ENCODE data around the gene IFNL1.

Gene IFNL1

DNA sequence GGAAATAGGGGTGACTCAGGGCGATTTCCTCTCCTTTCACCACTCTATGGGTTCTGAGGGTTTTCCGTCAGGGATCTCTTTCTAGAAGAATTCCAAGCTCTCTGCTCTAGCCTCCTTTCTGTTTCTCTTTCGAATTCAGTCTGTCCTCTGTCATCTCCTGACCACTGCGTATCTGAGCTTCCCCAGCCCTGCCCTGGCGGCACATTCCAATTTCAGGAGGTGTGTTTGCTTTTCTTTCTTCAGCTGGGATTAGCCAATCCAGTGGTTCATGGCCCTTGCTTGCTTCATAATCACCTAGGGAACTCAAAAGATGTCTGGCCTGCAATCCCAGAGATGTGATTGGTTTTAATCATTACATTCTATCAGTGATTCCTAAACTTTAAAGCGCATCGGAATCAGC, 18.6 kb upstream of the IFNL1 start:
- no peak overlapping the region for H3K27ac ChIP-seq
- TF ChIP-seq ZFX (IDR thresholded peaks at IDR 0.05; ENCODE audit: borderline replicate concordance), result no peak
- TF ChIP-seq, protein P1, sequence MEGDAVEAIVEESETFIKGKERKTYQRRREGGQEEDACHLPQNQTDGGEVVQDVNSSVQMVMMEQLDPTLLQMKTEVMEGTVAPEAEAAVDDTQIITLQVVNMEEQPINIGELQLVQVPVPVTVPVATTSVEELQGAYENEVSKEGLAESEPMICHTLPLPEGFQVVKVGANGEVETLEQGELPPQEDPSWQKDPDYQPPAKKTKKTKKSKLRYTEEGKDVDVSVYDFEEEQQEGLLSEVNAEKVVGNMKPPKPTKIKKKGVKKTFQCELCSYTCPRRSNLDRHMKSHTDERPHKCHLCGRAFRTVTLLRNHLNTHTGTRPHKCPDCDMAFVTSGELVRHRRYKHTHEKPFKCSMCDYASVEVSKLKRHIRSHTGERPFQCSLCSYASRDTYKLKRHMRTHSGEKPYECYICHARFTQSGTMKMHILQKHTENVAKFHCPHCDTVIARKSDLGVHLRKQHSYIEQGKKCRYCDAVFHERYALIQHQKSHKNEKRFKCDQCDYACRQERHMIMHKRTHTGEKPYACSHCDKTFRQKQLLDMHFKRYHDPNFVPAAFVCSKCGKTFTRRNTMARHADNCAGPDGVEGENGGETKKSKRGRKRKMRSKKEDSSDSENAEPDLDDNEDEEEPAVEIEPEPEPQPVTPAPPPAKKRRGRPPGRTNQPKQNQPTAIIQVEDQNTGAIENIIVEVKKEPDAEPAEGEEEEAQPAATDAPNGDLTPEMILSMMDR (IDR thresholded peaks at IDR 0.05), result no peak

DNA sequence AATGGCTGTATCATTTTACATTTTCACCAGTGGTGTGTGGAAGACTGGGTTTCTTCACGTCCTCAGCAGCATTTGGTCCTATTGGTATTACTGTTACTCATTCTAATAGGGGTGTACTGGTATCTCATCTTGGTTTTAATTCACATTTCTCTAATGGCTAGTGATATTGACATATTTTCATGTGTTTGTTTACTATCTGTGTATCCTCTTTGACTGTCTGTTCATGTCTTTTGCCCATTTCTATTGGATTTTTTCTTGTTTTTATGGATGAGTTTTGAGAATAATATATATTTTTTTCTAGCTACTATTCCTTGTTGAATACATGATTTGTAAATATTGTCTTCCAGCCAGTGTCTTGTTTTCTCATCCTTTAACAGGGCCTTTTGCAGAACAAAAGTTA, 14.2 kb upstream of the IFNL1 start:
- TF ChIP-seq, protein P1 (IDR thresholded peaks at IDR 0.05), result no peak
- no peak for TF ChIP-seq ZFX (IDR thresholded peaks at IDR 0.05; ENCODE audit: borderline replicate concordance)
- H3K27ac ChIP-seq, result no peak overlapping the region

DNA sequence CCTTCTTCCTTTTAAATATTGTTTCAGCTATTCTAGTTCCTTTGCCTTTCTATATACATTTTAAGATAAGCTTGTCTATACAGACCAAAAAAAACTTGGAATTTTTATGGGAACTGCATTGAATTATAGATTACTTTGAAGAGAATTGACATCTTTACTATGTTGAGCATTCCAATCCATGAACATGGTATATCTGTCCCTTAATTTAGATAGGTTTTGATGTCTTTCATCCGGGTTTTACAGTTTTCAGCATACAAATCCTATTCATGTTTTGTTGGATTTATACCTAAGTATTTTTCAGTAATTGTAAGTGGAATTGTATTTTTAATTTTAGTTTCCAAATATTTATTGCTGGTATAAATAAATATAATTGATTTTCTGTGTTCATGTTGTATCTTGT, 12.2 kb upstream of the IFNL1 start:
- H3K27ac ChIP-seq, result no peak overlapping the region
- TF ChIP-seq ZFX (IDR thresholded peaks at IDR 0.05; ENCODE audit: borderline replicate concordance), result no peak
- TF ChIP-seq, protein P1 (IDR thresholded peaks at IDR 0.05), result no peak

DNA sequence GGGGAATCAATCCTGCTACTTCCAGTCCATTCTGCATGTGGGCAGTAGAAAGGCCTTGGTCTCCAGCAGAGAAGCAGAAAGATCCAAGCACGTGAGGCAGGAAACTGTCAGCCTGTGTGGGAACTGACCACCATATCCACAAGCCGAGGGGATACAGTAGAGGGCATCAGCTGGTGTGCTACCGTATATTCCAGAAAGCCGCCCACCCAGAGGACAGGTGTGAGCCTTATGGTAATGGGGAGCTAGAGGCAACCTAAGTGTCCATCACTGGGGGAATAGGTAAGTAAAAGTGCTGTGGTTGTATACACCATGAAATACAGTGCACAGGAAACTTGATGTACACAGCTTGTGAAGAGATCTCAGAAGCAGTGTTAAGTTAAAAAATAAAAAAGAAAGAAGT, 2.8 kb upstream of the IFNL1 start:
- H3K27ac ChIP-seq, result no peak overlapping the region
- TF ChIP-seq, protein P1 (IDR thresholded peaks at IDR 0.05), result no peak
- no peak for TF ChIP-seq ZFX (IDR thresholded peaks at IDR 0.05; ENCODE audit: borderline replicate concordance)

DNA sequence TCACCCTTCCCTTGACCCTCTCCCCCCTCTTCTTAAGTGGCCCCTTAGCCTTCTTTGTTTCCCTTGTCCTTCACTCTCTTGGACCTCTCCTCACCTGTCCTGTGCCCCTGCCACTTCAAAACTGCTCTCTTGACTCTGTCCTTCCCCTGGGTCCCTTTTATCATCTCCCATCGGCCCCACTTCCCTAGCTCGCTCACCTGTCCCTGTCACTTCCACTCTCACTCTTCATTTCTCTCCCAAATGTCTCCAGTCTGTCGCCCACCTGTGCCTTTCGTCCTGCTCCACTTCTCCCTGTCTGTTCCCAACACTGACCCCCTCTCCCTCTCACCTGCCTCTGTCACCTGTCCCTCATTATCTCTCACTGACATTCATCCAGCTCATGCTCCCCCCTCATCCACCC, 699 bp downstream of the IFNL1 start:
- H3K27ac ChIP-seq, result no peak overlapping the region
- TF ChIP-seq, protein P1 (IDR thresholded peaks at IDR 0.05), result no peak
- no peak for TF ChIP-seq ZFX (IDR thresholded peaks at IDR 0.05; ENCODE audit: borderline replicate concordance)

DNA sequence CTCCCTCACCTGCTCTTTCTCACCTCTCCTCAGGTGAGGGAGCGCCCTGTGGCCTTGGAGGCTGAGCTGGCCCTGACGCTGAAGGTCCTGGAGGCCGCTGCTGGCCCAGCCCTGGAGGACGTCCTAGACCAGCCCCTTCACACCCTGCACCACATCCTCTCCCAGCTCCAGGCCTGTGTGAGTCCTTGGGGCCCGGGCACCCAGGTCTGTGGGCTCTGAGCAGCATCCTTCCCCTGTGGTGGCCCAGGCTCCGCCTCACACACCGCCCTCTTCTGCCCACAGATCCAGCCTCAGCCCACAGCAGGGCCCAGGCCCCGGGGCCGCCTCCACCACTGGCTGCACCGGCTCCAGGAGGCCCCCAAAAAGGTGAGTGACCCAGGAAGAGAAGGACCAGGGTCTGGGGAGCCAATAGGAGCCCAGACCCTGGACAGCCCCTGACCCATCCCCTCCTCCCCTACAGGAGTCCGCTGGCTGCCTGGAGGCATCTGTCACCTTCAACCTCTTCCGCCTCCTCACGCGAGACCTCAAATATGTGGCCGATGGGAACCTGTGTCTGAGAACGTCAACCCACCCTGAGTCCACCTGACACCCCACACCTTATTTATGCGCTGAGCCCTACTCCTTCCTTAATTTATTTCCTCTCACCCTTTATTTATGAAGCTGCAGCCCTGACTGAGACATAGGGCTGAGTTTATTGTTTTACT, 1.9 kb downstream of the IFNL1 start:
- TF ChIP-seq, protein P1 (IDR thresholded peaks at IDR 0.05), result no peak
- TF ChIP-seq ZFX (IDR thresholded peaks at IDR 0.05; ENCODE audit: borderline replicate concordance), result no peak
- no peak overlapping the region for H3K27ac ChIP-seq

DNA sequence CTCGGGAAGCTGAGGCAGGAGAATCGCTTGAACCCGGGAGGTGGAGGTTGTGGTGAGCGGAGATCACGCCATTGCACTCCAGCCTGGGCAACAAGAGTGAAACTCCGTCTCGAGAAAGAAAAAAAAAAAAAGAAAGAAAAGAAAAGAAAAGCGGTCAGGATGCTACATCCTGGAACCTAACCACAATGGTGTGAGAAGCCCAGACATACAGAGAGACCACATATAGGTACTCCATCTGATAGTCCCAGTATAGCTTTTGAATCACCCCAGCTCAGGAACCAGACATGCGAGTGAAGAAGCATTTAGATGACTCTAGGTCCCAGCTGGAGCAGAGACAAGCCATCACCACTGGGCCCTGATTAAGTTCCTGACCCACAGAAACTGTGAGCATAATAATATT, 3.2 kb downstream of the IFNL1 start:
- no peak overlapping the region for H3K27ac ChIP-seq

More for the DNA sequence above, 3.2 kb downstream of the IFNL1 start:
- TF ChIP-seq, protein P1 (IDR thresholded peaks at IDR 0.05), result no peak
- no peak for TF ChIP-seq ZFX (IDR thresholded peaks at IDR 0.05; ENCODE audit: borderline replicate concordance)
